Adrenal gland (tissue), 12 donors: ENCODE results near the gene RSPO4. TPM values are rescaled to one million over a fixed set of nuclear protein-coding genes. Genes with fewer than 3 reads are reported as not detected.
A peak's percentile ranks its signal among the peaks of the same experiment; 100 is the strongest.

ENCODE experiments used
- DNase-seq, 7 donors: peaks; one replicate each; pipeline ENCODE4 v3.0.0-alpha.2; 2019 to 2020
- H3K27ac ChIP-seq, 5 donors: fragments of 200-600 bp; sonication (generic) in 4 of 5; 1 replicate in 3 of 5; 2 replicates in 2 of 5; pipeline versions ENCODE4 v1.5.1 to v1.8.0; 2016 to 2020; ENCODE audit warnings: mild to moderate bottlenecking in 1 of 5
- H3K27me3 ChIP-seq: fragments of 200-600 bp; 2 replicates; pipeline ENCODE4 v1.8.0; 2021
- H3K36me3 ChIP-seq, 2 donors: fragments of 200-600 bp; replicated peaks in 1 of 2; 1 replicate in 1 of 2; 2 replicates in 1 of 2; pipeline versions ENCODE4 v1.5.1 to v1.8.0; 2018 to 2022
- H3K4me1 ChIP-seq, 2 donors: fragments of 200-600 bp; replicated peaks in 1 of 2; 1 replicate in 1 of 2; 2 replicates in 1 of 2; pipeline versions ENCODE4 v1.5.1 to v1.8.0; 2018 to 2021
- H3K4me3 ChIP-seq, 4 donors: fragments of 200-600 bp; sonication (generic) in 3 of 4; one replicate each; pipeline ENCODE4 v1.5.1; 2016 to 2018
- H3K9me3 ChIP-seq, 3 donors: fragments of 200-600 bp; sonication (generic) in 1 of 3; replicated peaks in 1 of 3; 1 replicate in 2 of 3; 2 replicates in 1 of 3; pipeline versions ENCODE4 v1.5.1 to v1.8.0; 2016 to 2021
- POLR2A ChIP-seq, 2 donors: fragments of 450-650 bp; IDR thresholded peaks; one replicate each; pipeline ENCODE4 v1.6.1; 2017; ENCODE audit warnings: antibody characterized with exemption in 2 of 2, mild to moderate bottlenecking in 2 of 2, moderate library complexity in 1 of 2
- WGBS, 4 donors: extraction: QIAGEN DNeasy Blood & Tissue Kit in 2 of 4; methylation state at CpG; one replicate each; pipeline versions ENCODE4 v1.1.5 to v1.1.7; 2013 to 2017; 5-methylcytosine and 5-hydroxymethylcytosine counted together
- intact Hi-C, 2 donors: fragments of 100-400 bp; cut with DNase I; formaldehyde crosslinking; loops; one replicate each; pipeline versions ENCODE4 v1.14.1 to v1.15.0; 2022 to 2023
- polyA plus RNA-seq, 3 donors: library from polyadenylated mRNA; stranded (reverse); fragments of 200-250 nt in 2 of 3; fragments of 350-450 nt in 1 of 3; fragmentation: Illumina TruSeq in 1 of 3; extraction: RNeasy Lipid Tissue Mini Kit (QIAGEN cat#74804) in 1 of 3; gene quantifications; one replicate each; pipeline ENCODE4 v1.2.3, GENCODE V29; 2013 to 2014
- total RNA-seq, 9 donors: library from RNA; depleted of rRNA in 4 of 9; stranded (reverse); fragments of >200 nt in 4 of 9; fragments of 120-200 nt in 1 of 9; fragmentation: NEBNext Ultra II Directional in 1 of 9; extraction: Animal tissue kit (Norgen Biotek cat#: 25700) in 1 of 9; gene quantifications; one replicate each; pipeline versions ENCODE4 v1.1.0 to v1.2.4, GENCODE V29; 2013 to 2023
- TF ChIP-seq, protein P1 (sequence below), 6 experiments: fragments of 450-650 bp in 4 of 6; fragments of 200-600 bp in 2 of 6; sonication (generic) in 1 of 6; IDR thresholded peaks; 1 replicate in 5 of 6; 2 replicates in 1 of 6; pipeline versions ENCODE4 v1.5.1 to v1.8.0; 2016 to 2021; ENCODE audit warnings: antibody characterized with exemption in 6 of 6, mild to moderate bottlenecking in 2 of 6, moderate library complexity in 1 of 6
- donor health status: healthy with polysubstance abuse.
- donor health status: Bipolar disorder and iron deficiency.
- donor health status: DM: yes; HTN: yes; CAD: no.
- donor health status: DM: no; HTN: no; CAD: no.
- donor health status: DM: no; HTN: no; CAD: no.
- donor health status: DM: yes; HTN: yes; CAD: no.

RSPO4 gene
- total and polyA plus RNA-seq, 12 donors, result 0.06 to 0.64 (median 0.20) TPM; not detected in 5

DNA sequence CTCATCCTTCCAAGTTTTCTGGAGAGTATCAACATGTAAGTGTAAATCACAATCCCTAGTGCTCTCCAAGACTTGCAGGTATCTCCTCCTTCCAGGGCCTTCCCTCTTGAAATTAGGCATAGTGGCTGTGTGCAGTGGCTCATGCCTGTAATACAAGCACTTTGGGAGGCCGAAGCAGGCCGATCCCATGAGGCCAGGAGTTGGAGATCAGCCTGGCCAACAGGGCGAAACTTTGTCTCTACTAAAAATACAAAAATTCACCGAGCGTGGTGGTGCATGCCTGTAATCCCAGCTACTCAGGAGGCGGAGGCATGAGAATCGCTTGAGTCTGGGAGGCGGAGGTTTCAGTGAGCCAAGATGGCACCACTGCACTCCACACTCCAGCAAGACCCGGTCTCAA lies 76.6 kb downstream of the RSPO4 start:
- Histone ChIP-seq H3K27me3 (no peaks in the 10 kb centered on the region), H3K4me3 (no peak overlapping the region), H3K4me1 (no peaks in the 10 kb centered on the region), H3K9me3 (no peaks in the 10 kb centered on the region), H3K36me3 (no peaks in the 10 kb centered on the region), H3K27ac (no peak overlapping the region)
- intact Hi-C loops, result no loop called here
- no peak for DNase-seq
- no peak for TF ChIP-seq POLR2A (IDR thresholded peaks at IDR 0.05)
- TF ChIP-seq, protein P1, sequence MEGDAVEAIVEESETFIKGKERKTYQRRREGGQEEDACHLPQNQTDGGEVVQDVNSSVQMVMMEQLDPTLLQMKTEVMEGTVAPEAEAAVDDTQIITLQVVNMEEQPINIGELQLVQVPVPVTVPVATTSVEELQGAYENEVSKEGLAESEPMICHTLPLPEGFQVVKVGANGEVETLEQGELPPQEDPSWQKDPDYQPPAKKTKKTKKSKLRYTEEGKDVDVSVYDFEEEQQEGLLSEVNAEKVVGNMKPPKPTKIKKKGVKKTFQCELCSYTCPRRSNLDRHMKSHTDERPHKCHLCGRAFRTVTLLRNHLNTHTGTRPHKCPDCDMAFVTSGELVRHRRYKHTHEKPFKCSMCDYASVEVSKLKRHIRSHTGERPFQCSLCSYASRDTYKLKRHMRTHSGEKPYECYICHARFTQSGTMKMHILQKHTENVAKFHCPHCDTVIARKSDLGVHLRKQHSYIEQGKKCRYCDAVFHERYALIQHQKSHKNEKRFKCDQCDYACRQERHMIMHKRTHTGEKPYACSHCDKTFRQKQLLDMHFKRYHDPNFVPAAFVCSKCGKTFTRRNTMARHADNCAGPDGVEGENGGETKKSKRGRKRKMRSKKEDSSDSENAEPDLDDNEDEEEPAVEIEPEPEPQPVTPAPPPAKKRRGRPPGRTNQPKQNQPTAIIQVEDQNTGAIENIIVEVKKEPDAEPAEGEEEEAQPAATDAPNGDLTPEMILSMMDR (IDR thresholded peaks at IDR 0.05), result no peak
- 87 to 93% (median 91%) methylated on average over 9 of the region's 9 CpGs for WGBS, 4 donors

DNA sequence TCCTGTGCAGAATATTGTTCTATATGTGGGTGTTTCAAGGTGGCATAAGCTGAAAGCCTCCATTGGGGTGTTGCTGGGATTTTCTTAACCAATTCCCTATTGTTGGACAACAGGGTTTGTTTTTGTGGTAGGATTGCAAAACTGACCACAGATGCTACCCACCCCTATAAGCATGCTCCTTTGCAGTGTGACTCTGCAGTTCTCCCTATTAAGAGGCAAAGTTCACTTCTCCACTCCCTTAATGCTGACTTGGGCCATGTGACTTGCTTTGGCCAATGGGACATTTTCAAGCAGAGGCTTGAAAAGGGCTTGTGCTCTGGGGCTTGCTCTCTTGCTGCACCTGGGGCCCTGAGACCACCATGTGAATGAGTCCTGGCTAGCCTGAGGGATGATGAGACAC lies 77.5 kb downstream of the RSPO4 start:
- Histone ChIP-seq H3K27ac (no peak overlapping the region), H3K36me3 (no peaks in the 10 kb centered on the region), H3K9me3 (no peaks in the 10 kb centered on the region), H3K27me3 (no peaks in the 10 kb centered on the region), H3K4me1 (no peaks in the 10 kb centered on the region), H3K4me3 (no peak overlapping the region)
- intact Hi-C loops, result no loop called here
- TF ChIP-seq, protein P1 (IDR thresholded peaks at IDR 0.05), result no peak
- TF ChIP-seq POLR2A (IDR thresholded peaks at IDR 0.05), result no peak
- DNase-seq, result no peak

DNA sequence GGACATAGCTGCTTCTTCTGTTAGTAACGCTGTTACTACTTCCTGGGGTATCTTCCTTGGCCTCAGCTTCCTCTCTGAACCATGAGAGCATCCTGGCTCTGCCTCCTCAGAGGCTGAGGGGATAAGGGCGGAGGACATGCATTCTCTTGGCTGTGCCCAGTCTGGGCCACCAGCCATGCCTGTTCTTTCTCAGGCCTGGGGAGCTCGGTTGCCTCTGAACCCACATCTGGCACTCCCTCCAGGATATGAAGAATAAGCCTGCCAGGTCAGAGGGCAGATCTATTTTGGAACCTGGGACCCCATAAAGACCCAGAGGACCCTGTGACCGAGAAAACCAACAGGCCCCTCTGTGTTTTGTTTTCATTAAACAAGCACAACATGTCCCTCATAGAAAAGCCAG lies 79.3 kb downstream of the RSPO4 start:
- TF ChIP-seq, protein P1 (IDR thresholded peaks at IDR 0.05), result no peak
- TF ChIP-seq POLR2A (IDR thresholded peaks at IDR 0.05), result no peak
- no peaks in the 10 kb centered on the region for H3K36me3 ChIP-seq
- intact Hi-C loops, result no loop called here
- H3K9me3 ChIP-seq, result no peaks in the 10 kb centered on the region
- H3K4me1 ChIP-seq, result no peaks in the 10 kb centered on the region
- H3K27ac ChIP-seq, result peak overlapping the region in 1 of 5 donors; percentile 10
- no peak overlapping the region for H3K4me3 ChIP-seq
- DNase-seq, result no peak
- 50 to 65% (median 57%) methylated on average over 3 to 4 of the region's 4 CpGs for WGBS, 4 donors
- no peaks in the 10 kb centered on the region for H3K27me3 ChIP-seq

DNA sequence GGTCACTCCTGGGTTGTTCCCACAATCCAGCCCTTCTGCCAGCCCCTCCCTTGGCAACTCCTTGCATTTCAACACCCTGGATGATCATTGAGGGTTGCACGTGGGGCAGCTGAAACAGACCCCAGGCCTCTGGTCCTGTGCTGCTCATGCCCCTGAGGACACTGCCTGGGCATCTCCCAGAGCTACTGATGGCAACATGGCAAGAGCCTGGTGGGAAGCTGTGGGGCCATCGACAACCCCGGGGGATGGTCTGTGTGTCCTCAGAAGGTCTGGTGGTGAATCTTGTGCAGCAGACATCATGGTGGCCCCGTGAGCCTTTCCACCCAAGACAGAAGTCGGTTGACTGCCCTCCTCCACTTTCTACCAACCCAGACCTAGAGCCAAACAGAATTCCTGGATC lies 81.0 kb downstream of the RSPO4 start:
- intact Hi-C loops, result no loop called here
- Histone ChIP-seq H3K4me3 (no peak overlapping the region), H3K36me3 (no peaks in the 10 kb centered on the region), H3K4me1 (no peaks in the 10 kb centered on the region), H3K27ac (no peak overlapping the region), H3K9me3 (no peaks in the 10 kb centered on the region), H3K27me3 (no peaks in the 10 kb centered on the region)
- 86 to 100% (median 91%) methylated on average over 1 to 5 of the region's 5 CpGs for WGBS, 4 donors
- TF ChIP-seq, protein P1 (IDR thresholded peaks at IDR 0.05), result no peak
- no peak for TF ChIP-seq POLR2A (IDR thresholded peaks at IDR 0.05)
- no peak for DNase-seq
